ENCODE results near the gene DGUOK.

The DGUOK gene

GRCh38 chr2:73889206-73889605, 37.5 kb upstream of the DGUOK start:
- no peak overlapping the region for H3K4me3 ChIP-seq (ENCODE audit: control insufficient read depth, low read depth, low read length)
- no peak for TF ChIP-seq CTCF (IDR thresholded peaks at IDR 0.05; ENCODE audit: control insufficient read depth, insufficient read depth, low read depth, low read length, missing control alignments)
- DNase-seq (ENCODE audit: low read depth) = no peak

GRCh38 chr2:73890301-73891092, 36.2 kb upstream of the DGUOK start:
- DNase-seq (ENCODE audit: low read depth) = no peak
- H3K4me3 ChIP-seq (ENCODE audit: control insufficient read depth, low read depth, low read length) = no peak overlapping the region
- no peak for TF ChIP-seq CTCF (IDR thresholded peaks at IDR 0.05; ENCODE audit: control insufficient read depth, insufficient read depth, low read depth, low read length, missing control alignments)

DNA sequence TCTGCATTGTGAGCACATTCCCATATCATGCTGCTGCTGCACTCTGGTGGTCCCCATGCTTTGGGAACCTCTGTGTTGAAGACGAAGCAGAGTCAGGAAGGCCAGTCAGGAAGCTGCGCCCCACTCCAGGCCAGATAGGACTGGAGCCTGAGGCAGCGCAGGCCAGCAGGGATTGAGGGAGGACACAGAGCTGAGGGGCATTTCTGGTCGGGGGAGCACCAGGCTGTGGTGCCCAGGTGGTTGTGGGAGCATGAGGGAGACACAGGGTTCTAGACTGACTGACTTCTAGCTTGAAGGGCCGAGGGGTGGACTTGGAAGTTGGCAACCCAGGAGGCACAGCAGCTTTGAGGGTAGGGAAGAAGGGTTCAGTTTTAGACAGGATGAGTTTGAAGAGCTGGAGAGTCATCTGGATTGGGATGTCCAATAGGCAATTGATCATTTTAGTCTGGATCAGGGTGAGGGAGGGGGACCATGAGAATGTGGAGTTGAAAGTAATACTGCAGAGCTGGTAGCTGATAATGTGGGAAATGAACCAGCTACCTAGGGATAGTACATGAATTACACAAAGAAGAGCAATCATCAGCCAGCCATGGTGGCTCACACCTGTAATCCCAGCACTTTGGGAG, 35.3 kb upstream of the DGUOK start:
- no peak for DNase-seq (ENCODE audit: low read depth)
- H3K4me3 ChIP-seq (ENCODE audit: control insufficient read depth, low read depth, low read length) = no peak overlapping the region
- no peak for TF ChIP-seq CTCF (IDR thresholded peaks at IDR 0.05; ENCODE audit: control insufficient read depth, insufficient read depth, low read depth, low read length, missing control alignments)

- TF ChIP-seq CTCF (IDR thresholded peaks at IDR 0.05; ENCODE audit: control insufficient read depth, insufficient read depth, low read depth, low read length, missing control alignments) = no peak
- H3K4me3 ChIP-seq (ENCODE audit: control insufficient read depth, low read depth, low read length) = no peak within 1 kb of the TSS
- DNase-seq (ENCODE audit: low read depth) = no peak
Measured at GRCh38 chr2:73892631-73893329, 33.9 kb upstream of the DGUOK start, which contains the start of gene ACTG2. ACTG2 (plus strand) TSS chr2:73893008; CDS start chr2:73901312, 8,304 bp downstream.

GRCh38 chr2:73893764-73894474, 32.8 kb upstream of the DGUOK start:
- no peak for DNase-seq (ENCODE audit: low read depth)
- TF ChIP-seq CTCF (IDR thresholded peaks at IDR 0.05; ENCODE audit: control insufficient read depth, insufficient read depth, low read depth, low read length, missing control alignments) = no peak
- H3K4me3 ChIP-seq (ENCODE audit: control insufficient read depth, low read depth, low read length) = no peak overlapping the region

- H3K4me3 ChIP-seq (ENCODE audit: control insufficient read depth, low read depth, low read length) = no peak overlapping the region
- DNase-seq (ENCODE audit: low read depth) = no peak
- TF ChIP-seq CTCF (IDR thresholded peaks at IDR 0.05; ENCODE audit: control insufficient read depth, insufficient read depth, low read depth, low read length, missing control alignments) = no peak
Measured at GRCh38 chr2:73894475-73894850, 32.2 kb upstream of the DGUOK start.

Measured in AG09309 (cell line).